B cell (primary cell): Measurements from ENCODE around the gene EML3. TPM values are rescaled to one million over a fixed set of nuclear protein-coding genes. Genes with fewer than 3 reads are reported as not detected.

Source experiments
- ATAC-seq: fragments of 200-7000 bp; cut with Tn5 transposase; one replicate; pipeline ENCODE4 v1.10.0; 2021; ENCODE audit warnings: low read depth, mild to moderate bottlenecking, moderate number of reproducible peaks, moderate library complexity
- CTCF ChIA-PET: fragments of 350-600 bp; sonication (Branson Sonifier 250); formaldehyde crosslinking; loops from one replicate; lab custom pipeline; 2021; ENCODE audit warnings: antibody characterized with exemption, inconsistent platforms; lab: Charles Lee
- POLR2A ChIA-PET: fragments of 350-600 bp; sonication (Branson Sonifier 250); formaldehyde crosslinking; loops from one replicate; lab custom pipeline; 2021; ENCODE audit warnings: antibody characterized with exemption; lab: Charles Lee
- DNase-seq: peaks from one replicate; pipeline ENCODE4 v3.0.0; 2013
- H2AFZ ChIP-seq: 2 replicates; pipeline ENCODE4 v1.6.1; 2012; ENCODE audit warnings: mild to moderate bottlenecking, low read depth, low read length; ENCODE audit not compliant: insufficient read depth, poor library complexity, severe bottlenecking
- H3K27ac ChIP-seq, 2 donors: 1 replicate in 1 of 2; 2 replicates in 1 of 2; pipeline ENCODE4 v1.5.1; 2012 to 2013; ENCODE audit warnings: low read length in 2 of 2, mild to moderate bottlenecking in 2 of 2, moderate library complexity in 1 of 2
- H3K27me3 ChIP-seq, 4 experiments: fragments of 200-600 bp in 1 of 4; sonication (generic) in 1 of 4; replicated peaks in 1 of 4; 1 replicate in 2 of 4; 2 replicates in 2 of 4; pipeline versions ENCODE4 v1.6.1 to v1.7.0; 2013 to 2016; ENCODE audit warnings: low read length in 3 of 4, mild to moderate bottlenecking in 2 of 4, mixed read lengths in 1 of 4, moderate library complexity in 1 of 4; ENCODE audit not compliant: insufficient read depth in 4 of 4, control insufficient read depth in 3 of 4; ENCODE audit errors: control extremely low read depth in 1 of 4
- H3K36me3 ChIP-seq, 2 experiments: replicated peaks in 1 of 2; 1 replicate in 1 of 2; 2 replicates in 1 of 2; pipeline versions ENCODE4 v1.6.1 to v1.7.1; 2013; ENCODE audit warnings: low read length in 1 of 2; ENCODE audit not compliant: insufficient read depth in 2 of 2, control insufficient read depth in 1 of 2; ENCODE audit errors: control extremely low read depth in 1 of 2, extremely low read depth in 1 of 2
- H3K4me1 ChIP-seq, 2 donors: fragments of 200-600 bp in 1 of 2; sonication (generic) in 1 of 2; 1 replicate in 1 of 2; 2 replicates in 1 of 2; pipeline versions ENCODE4 v1.5.1 to v1.6.1; 2013 to 2017; ENCODE audit warnings: low read length in 2 of 2; ENCODE audit not compliant: control insufficient read depth in 2 of 2, insufficient read depth in 2 of 2
- H3K4me2 ChIP-seq: replicated peaks from 2 replicates; pipeline ENCODE3; 2012; ENCODE audit warnings: mild to moderate bottlenecking, low read depth, low read length; ENCODE audit not compliant: poor library complexity, severe bottlenecking
- H3K4me3 ChIP-seq, 5 experiments: fragments of 200-600 bp in 1 of 5; sonication (generic) in 1 of 5; 1 replicate in 3 of 5; 2 replicates in 2 of 5; pipeline versions ENCODE4 v1.5.1 to v1.7.0; 2011 to 2016; ENCODE audit warnings: low read length in 4 of 5, mild to moderate bottlenecking in 4 of 5, low read depth in 2 of 5, control low read depth in 1 of 5, moderate library complexity in 1 of 5; ENCODE audit not compliant: insufficient read depth in 1 of 5; ENCODE audit errors: control extremely low read depth in 1 of 5, extremely low read depth in 1 of 5
- H3K79me2 ChIP-seq: fragments of 200-600 bp; sonication (generic); one replicate; pipeline ENCODE4 v1.6.0; 2016; ENCODE audit warnings: low read length; ENCODE audit not compliant: control insufficient read depth, insufficient read depth
- H3K9ac ChIP-seq: fragments of 200-600 bp; sonication (generic); 2 replicates; pipeline ENCODE4 v1.6.1; 2017; ENCODE audit warnings: mild to moderate bottlenecking, low read length, moderate library complexity
- H3K9me3 ChIP-seq, 3 donors: one replicate each; pipeline versions ENCODE4 v1.6.1 to v1.7.1; 2013; ENCODE audit warnings: low read length in 2 of 3; ENCODE audit not compliant: control insufficient read depth in 2 of 3, insufficient read depth in 1 of 3; ENCODE audit errors: control extremely low read depth in 1 of 3
- H4K20me1 ChIP-seq: 2 replicates; pipeline ENCODE4 v1.6.0; 2012; ENCODE audit warnings: mild to moderate bottlenecking, low read length; ENCODE audit not compliant: insufficient read depth, control insufficient read depth, poor library complexity, severe bottlenecking
- H3K27ac Mint-ChIP-seq: one replicate; pipeline ENCODE4 v1.8.0; 2021; ENCODE audit warnings: mixed read lengths
- H3K27me3 Mint-ChIP-seq: one replicate; pipeline ENCODE4 v1.8.0; 2021; ENCODE audit warnings: mixed read lengths
- H3K4me1 Mint-ChIP-seq: one replicate; pipeline ENCODE4 v1.8.0; 2021; ENCODE audit warnings: mixed read lengths
- H3K4me3 Mint-ChIP-seq: one replicate; pipeline ENCODE4 v1.8.0; 2021; ENCODE audit warnings: mixed read lengths
- H3K9me3 Mint-ChIP-seq: one replicate; pipeline ENCODE4 v1.8.0; 2022; ENCODE audit warnings: mixed read lengths; ENCODE audit not compliant: insufficient read depth
- EZH2 ChIP-seq: IDR thresholded peaks from 2 replicates; pipeline ENCODE4 v1.6.1; 2012; ENCODE audit warnings: borderline replicate concordance, low read depth, mild to moderate bottlenecking, moderate library complexity, low read length; ENCODE audit not compliant: insufficient read depth, poor library complexity, severe bottlenecking
- WGBS: methylation state at CpG from one replicate; pipeline ENCODE4 v1.1.5; 2013; ENCODE audit warnings: missing lambda C conversion rate; ENCODE audit not compliant: insufficient coverage; 5-methylcytosine and 5-hydroxymethylcytosine counted together
- intact Hi-C: fragments of 100-400 bp; cut with micrococcal nuclease; formaldehyde crosslinking; loops from one replicate; pipeline ENCODE4 v1.10.0; 2022
- polyA plus RNA-seq: library from polyadenylated mRNA; depleted of rRNA; stranded (reverse); fragments of >200 nt; gene quantifications from 2 replicates; pipeline ENCODE4 v1.2.3, GENCODE V29; 2012
- total RNA-seq, 2 donors: library from RNA; stranded (reverse); fragments of 120-200 nt in 1 of 2; gene quantifications; 1 replicate in 1 of 2; 2 replicates in 1 of 2; pipeline versions ENCODE4 v1.2.3 to v1.2.4, GENCODE V29; 2013 to 2022
- TF ChIP-seq, protein P1 (sequence below): fragments of 200-600 bp; IDR thresholded peaks from one replicate; pipeline ENCODE4 v1.8.0; 2022; ENCODE audit warnings: antibody characterized with exemption, mild to moderate bottlenecking

Gene EML3
- total and polyA plus RNA-seq, 2 donors (not counting 1 experiment from before 2014, with no cell fraction given) = 127 to 128 TPM

- DNase-seq (peak; percentile 99), ATAC-seq (peak; percentile 92)
- intact Hi-C loops = loop anchor here (1.0 to 2.0 kb wide), 8 partner anchors 10 to 139 kb away; partner anchors contain the start of genes C11orf98, CSKMT, EML3 and GANAB
- H3K9me3 ChIP-seq = no peaks in the 10 kb centered on the region
- Mint-ChIP-seq H3K4me1 (peaks cover 23% of the 10 kb centered on the region), H3K9me3 (no peaks in the 10 kb centered on the region), H3K27me3 (no peaks in the 10 kb centered on the region), H3K27ac (peak within 1 kb of the TSS; percentile 95), H3K4me3 (peak within 1 kb of the TSS; percentile 98)
- peaks cover 4% of the 10 kb centered on the region for H4K20me1 ChIP-seq
- H3K4me3 ChIP-seq = peak within 1 kb of the TSS; percentile 80 to 93 (median 88)
- H3K9ac ChIP-seq = peak within 1 kb of the TSS; percentile 93
- H3K36me3 ChIP-seq = peaks cover 5 to 28% of the 10 kb centered on the region in 2 experiments
- H3K27ac ChIP-seq = peak within 1 kb of the TSS; percentile 88 to 98
- ChIA-PET POLR2A (interaction anchor here (0.6 to 3.6 kb wide), 18 partner anchors 19 to 1690 kb away, joined by 3 to 33 read pairs (median 6); partner anchors contain the start of genes BSCL2, C11orf98, CSKMT and EEF1G), CTCF (interaction anchor here (1.1 to 4.4 kb wide), 11 partner anchors 9 to 259 kb away, joined by 3 to 35 read pairs (median 5); partner anchors contain the start of genes C11orf98, CSKMT, EML3 and LBHD1)
- H2AFZ ChIP-seq = peak within 1 kb of the TSS; percentile 85
- under 1% methylated on average over 75 of the region's 77 CpGs for WGBS
- TF ChIP-seq, protein P1, sequence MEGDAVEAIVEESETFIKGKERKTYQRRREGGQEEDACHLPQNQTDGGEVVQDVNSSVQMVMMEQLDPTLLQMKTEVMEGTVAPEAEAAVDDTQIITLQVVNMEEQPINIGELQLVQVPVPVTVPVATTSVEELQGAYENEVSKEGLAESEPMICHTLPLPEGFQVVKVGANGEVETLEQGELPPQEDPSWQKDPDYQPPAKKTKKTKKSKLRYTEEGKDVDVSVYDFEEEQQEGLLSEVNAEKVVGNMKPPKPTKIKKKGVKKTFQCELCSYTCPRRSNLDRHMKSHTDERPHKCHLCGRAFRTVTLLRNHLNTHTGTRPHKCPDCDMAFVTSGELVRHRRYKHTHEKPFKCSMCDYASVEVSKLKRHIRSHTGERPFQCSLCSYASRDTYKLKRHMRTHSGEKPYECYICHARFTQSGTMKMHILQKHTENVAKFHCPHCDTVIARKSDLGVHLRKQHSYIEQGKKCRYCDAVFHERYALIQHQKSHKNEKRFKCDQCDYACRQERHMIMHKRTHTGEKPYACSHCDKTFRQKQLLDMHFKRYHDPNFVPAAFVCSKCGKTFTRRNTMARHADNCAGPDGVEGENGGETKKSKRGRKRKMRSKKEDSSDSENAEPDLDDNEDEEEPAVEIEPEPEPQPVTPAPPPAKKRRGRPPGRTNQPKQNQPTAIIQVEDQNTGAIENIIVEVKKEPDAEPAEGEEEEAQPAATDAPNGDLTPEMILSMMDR = no peak
- no peak for TF ChIP-seq EZH2
- no peaks in the 10 kb centered on the region for H3K27me3 ChIP-seq
- peak within 1 kb of the TSS; percentile 92 for H3K4me2 ChIP-seq
- H3K4me1 ChIP-seq = peaks cover 11 to 19% of the 10 kb centered on the region in 2 donors
- peaks cover 15% of the 10 kb centered on the region for H3K79me2 ChIP-seq
These were observed 9.2 kb upstream of the EML3 start, which contains the start of gene B3GAT3 for GRCh38 chr11:62621567-62622470. Gene B3GAT3 (minus strand): TSS chr11:62621986. CDS start chr11:62621947, 39 bp downstream.
